Measurements from ENCODE around the gene KRT7. TPM values are rescaled to one million over a fixed set of nuclear protein-coding genes. Genes with fewer than 3 reads are reported as not detected.
A peak's percentile ranks its signal among the peaks of the same experiment; 100 is the strongest.

The KRT7 gene
- total and polyA plus RNA-seq, 12 donors = 0.33 to 34.8 (median 8.4) TPM

DNA sequence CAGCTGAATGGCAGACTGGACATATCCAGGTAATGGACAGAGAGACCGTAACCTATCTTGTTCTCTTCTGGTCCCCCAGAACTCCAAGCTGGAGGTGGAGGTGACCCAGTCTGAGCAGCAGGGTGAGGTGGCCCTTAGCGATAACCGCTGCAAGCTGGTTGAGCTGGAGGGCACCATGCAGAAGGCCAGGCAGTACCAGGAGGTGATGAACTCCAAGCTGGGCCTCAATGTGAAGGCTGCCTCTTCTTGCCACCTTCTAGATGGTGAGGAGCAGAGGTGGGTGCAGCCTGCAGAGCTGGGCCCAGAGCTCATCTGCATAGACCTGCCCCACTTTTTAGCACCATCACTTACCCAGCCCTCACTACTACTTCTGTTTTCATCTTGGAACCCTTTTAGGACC, 34.2 kb downstream of the KRT7 start:
- WGBS, 4 donors = 63 to 100% (median 97%) methylated on average over 1 to 3 of the region's 3 CpGs
- no peaks in the 10 kb centered on the region for H3K9me3 ChIP-seq (replicated peaks in 1 of 3)
- no peak for DNase-seq
- intact Hi-C loops (cut with DNase I) = no loop called here
- H3K4me3 ChIP-seq = no peak overlapping the region
- no peak overlapping the region for H3K27ac ChIP-seq
- no peaks in the 10 kb centered on the region for H3K27me3 ChIP-seq
- H3K36me3 ChIP-seq (replicated peaks in 1 of 2) = no peaks in the 10 kb centered on the region
- H3K4me1 ChIP-seq (replicated peaks in 1 of 2) = no peaks in the 10 kb centered on the region
- no peak for TF ChIP-seq POLR2A (IDR thresholded peaks at IDR 0.05)
- no peak for TF ChIP-seq CTCF (IDR thresholded peaks at IDR 0.05)

GRCh38 chr12:52267699-52268098, 34.7 kb downstream of the KRT7 start:
- Histone ChIP-seq H3K9me3 (replicated peaks in 1 of 3) (no peaks in the 10 kb centered on the region), H3K4me3 (no peak overlapping the region), H3K4me1 (replicated peaks in 1 of 2) (no peaks in the 10 kb centered on the region), H3K27me3 (no peaks in the 10 kb centered on the region), H3K27ac (peak overlapping the region in 1 of 5 donors; percentile 15), H3K36me3 (replicated peaks in 1 of 2) (no peaks in the 10 kb centered on the region)
- intact Hi-C loops (cut with DNase I) = no loop called here
- TF ChIP-seq CTCF (IDR thresholded peaks at IDR 0.05) = no peak
- TF ChIP-seq POLR2A (IDR thresholded peaks at IDR 0.05) = no peak
- WGBS, 4 donors = 90 to 95% (median 92%) methylated on average over 3 of the region's 3 CpGs
- DNase-seq = no peak

DNA sequence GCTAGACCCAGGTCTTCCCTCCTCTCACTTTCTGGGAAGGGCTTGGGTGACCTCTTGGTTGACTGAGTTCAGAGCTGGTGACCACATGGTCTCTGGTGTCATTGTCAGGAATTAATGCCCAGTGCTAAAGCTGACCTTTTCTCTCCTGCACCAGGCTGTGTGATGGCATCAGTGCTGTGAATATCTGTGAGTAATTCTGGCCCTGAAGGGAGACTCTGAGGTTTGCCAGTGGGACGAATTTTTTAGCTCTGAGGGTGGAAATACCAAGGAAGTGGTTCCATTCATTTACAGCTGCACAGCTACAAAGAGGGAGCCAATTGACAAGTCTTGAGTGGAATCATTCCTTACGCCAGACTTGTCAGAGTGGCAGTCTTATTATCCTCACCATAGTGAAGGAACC, 35.2 kb downstream of the KRT7 start:
- TF ChIP-seq POLR2A (IDR thresholded peaks at IDR 0.05) (no peak), CTCF (IDR thresholded peaks at IDR 0.05) (no peak)
- intact Hi-C loops (cut with DNase I) = no loop called here
- Histone ChIP-seq H3K36me3 (replicated peaks in 1 of 2) (no peaks in the 10 kb centered on the region), H3K4me1 (replicated peaks in 1 of 2) (no peaks in the 10 kb centered on the region), H3K27ac (peak overlapping the region in 1 of 5 donors; percentile 15), H3K9me3 (replicated peaks in 1 of 3) (no peaks in the 10 kb centered on the region), H3K27me3 (no peaks in the 10 kb centered on the region), H3K4me3 (no peak overlapping the region)
- WGBS, 4 donors = 64 to 88% (median 69%) methylated on average over 2 of the region's 2 CpGs
- peak in 3 of 7 donors; percentile 23 to 52 (median 38) for DNase-seq

DNA sequence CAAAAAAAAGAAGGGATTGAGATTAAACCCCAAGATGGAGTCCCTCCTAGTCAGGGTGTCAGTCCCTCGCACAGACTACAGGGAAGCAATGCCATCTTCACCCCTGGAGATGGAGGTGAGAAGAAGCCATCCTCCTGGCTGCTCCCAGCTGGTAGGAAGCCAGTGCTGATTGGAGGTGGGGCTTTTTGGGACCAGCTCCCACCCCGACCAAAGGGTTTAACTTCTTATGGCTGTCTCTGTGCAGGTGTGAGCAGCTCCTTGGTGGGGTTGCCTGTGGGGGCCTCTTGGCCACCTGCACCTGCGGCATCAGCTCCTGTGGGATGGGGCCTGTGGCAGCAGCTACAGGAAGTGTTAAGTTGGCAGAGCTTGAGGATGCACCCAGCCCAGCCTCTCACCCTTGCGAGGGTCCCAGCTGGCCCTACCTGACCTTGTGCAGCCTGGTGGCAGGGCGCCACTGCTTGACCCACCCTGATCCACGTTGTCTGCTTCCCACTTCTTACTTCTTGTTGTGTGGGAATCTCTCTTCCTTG, 37.6 kb downstream of the KRT7 start:
- H3K27me3 ChIP-seq = no peaks in the 10 kb centered on the region
- H3K4me3 ChIP-seq = no peak overlapping the region
- H3K4me1 ChIP-seq (replicated peaks in 1 of 2) = no peaks in the 10 kb centered on the region
- no peak overlapping the region for H3K27ac ChIP-seq
- no peaks in the 10 kb centered on the region for H3K36me3 ChIP-seq (replicated peaks in 1 of 2)
- WGBS, 4 donors = 81 to 90% (median 84%) methylated on average over 6 of the region's 6 CpGs
- intact Hi-C loops (cut with DNase I) = no loop called here
- peak in 1 of 7 donors; percentile 40 for DNase-seq
- TF ChIP-seq POLR2A (IDR thresholded peaks at IDR 0.05) = no peak
- TF ChIP-seq CTCF (IDR thresholded peaks at IDR 0.05) = no peak
- no peaks in the 10 kb centered on the region for H3K9me3 ChIP-seq (replicated peaks in 1 of 3)
